H9 (cell line): ENCODE data around the gene CDH1. TPM values are rescaled to one million over a fixed set of nuclear protein-coding genes. Genes with fewer than 3 reads are reported as not detected.
A peak's percentile ranks its signal among the peaks of the same experiment; 100 is the strongest.

Experiments used
- DNase-seq: peaks from one replicate; pipeline ENCODE4 v3.0.0-alpha.2; 2017
- H2AFZ ChIP-seq: one replicate; pipeline ENCODE4 v1.6.1; 2013; ENCODE audit warnings: mild to moderate bottlenecking, low read length, control low read depth, moderate library complexity
- H2AK5ac ChIP-seq: 2 replicates; pipeline ENCODE4 v1.6.1; 2013; ENCODE audit warnings: low read length, control low read depth, mixed read lengths; ENCODE audit not compliant: insufficient read length
- H2BK120ac ChIP-seq: one replicate; pipeline ENCODE4 v1.6.1; 2013; ENCODE audit warnings: low read depth, mild to moderate bottlenecking, low read length, control low read depth, inconsistent platforms; ENCODE audit not compliant: poor library complexity, severe bottlenecking
- H2BK12ac ChIP-seq: 2 replicates; pipeline ENCODE4 v1.6.1; 2013; ENCODE audit warnings: low read length, control low read depth, mixed read lengths, low read depth; ENCODE audit not compliant: insufficient read length
- H2BK15ac ChIP-seq: 2 replicates; pipeline ENCODE4 v1.6.1; 2013; ENCODE audit warnings: low read depth, low read length, control low read depth
- H2BK20ac ChIP-seq: one replicate; pipeline ENCODE4 v1.6.1; 2013; ENCODE audit warnings: low read depth, mild to moderate bottlenecking, low read length, control low read depth, inconsistent platforms; ENCODE audit not compliant: poor library complexity, severe bottlenecking
- H2BK5ac ChIP-seq: 2 replicates; pipeline ENCODE4 v1.6.1; 2013; ENCODE audit warnings: low read length, control low read depth, mixed read lengths; ENCODE audit not compliant: insufficient read length
- H3K14ac ChIP-seq: 2 replicates; pipeline ENCODE4 v1.6.1; 2013; ENCODE audit warnings: low read length, control low read depth; ENCODE audit not compliant: insufficient read depth
- H3K18ac ChIP-seq: 2 replicates; pipeline ENCODE4 v1.6.1; 2013; ENCODE audit warnings: low read depth, mild to moderate bottlenecking, mixed read lengths, low read length, control low read depth; ENCODE audit not compliant: insufficient read length
- H3K23ac ChIP-seq: 2 replicates; pipeline ENCODE4 v1.6.1; 2013; ENCODE audit warnings: low read length, control low read depth, mixed read lengths, low read depth; ENCODE audit not compliant: insufficient read length
- H3K23me2 ChIP-seq: 2 replicates; pipeline ENCODE4 v1.6.1; 2013; ENCODE audit warnings: low read depth, mild to moderate bottlenecking, mixed read lengths, low read length, control low read depth; ENCODE audit not compliant: insufficient read length, poor library complexity, severe bottlenecking
- H3K27ac ChIP-seq: 2 replicates; pipeline ENCODE4 v1.5.1; 2013; ENCODE audit warnings: low read length, control low read depth, mixed read lengths, low read depth; ENCODE audit not compliant: insufficient read length
- H3K27me3 ChIP-seq: 2 replicates; pipeline ENCODE4 v1.6.1; 2013; ENCODE audit warnings: low read length, control low read depth, inconsistent platforms; ENCODE audit not compliant: insufficient read depth
- H3K4ac ChIP-seq: 2 replicates; pipeline ENCODE4 v1.6.1; 2013; ENCODE audit warnings: low read depth, mild to moderate bottlenecking, control low read depth, inconsistent platforms, low read length, moderate library complexity
- H3K4me1 ChIP-seq: 2 replicates; pipeline ENCODE4 v1.6.1; 2013; ENCODE audit warnings: low read length, control low read depth, inconsistent platforms; ENCODE audit not compliant: insufficient read depth
- H3K4me2 ChIP-seq: 2 replicates; pipeline ENCODE4 v1.6.1; 2013; ENCODE audit warnings: low read length, control low read depth, mixed read lengths; ENCODE audit not compliant: insufficient read length, insufficient read depth
- H3K56ac ChIP-seq: 2 replicates; pipeline ENCODE4 v1.6.1; 2013; ENCODE audit warnings: low read depth, mild to moderate bottlenecking, mixed read lengths, low read length, control low read depth; ENCODE audit not compliant: insufficient read length
- H3K79me1 ChIP-seq: 2 replicates; pipeline ENCODE4 v1.6.1; 2013; ENCODE audit warnings: low read depth, mild to moderate bottlenecking, moderate library complexity, low read length, control low read depth, inconsistent platforms; ENCODE audit not compliant: insufficient read depth, poor library complexity, severe bottlenecking
- H3K79me2 ChIP-seq: 2 replicates; pipeline ENCODE4 v1.6.1; 2013; ENCODE audit warnings: low read length, control low read depth, inconsistent platforms; ENCODE audit not compliant: insufficient read depth
- H3K9ac ChIP-seq: 2 replicates; pipeline ENCODE4 v1.6.1; 2013; ENCODE audit warnings: low read length, control low read depth, mixed read lengths; ENCODE audit not compliant: insufficient read length; ENCODE audit errors: extremely low read depth
- H3K9me3 ChIP-seq: one replicate; pipeline ENCODE4 v1.6.1; 2013; ENCODE audit warnings: low read depth, low read length, inconsistent platforms; ENCODE audit not compliant: control insufficient read depth
- H3T11ph ChIP-seq: one replicate; pipeline ENCODE4 v1.6.1; 2013; ENCODE audit warnings: mild to moderate bottlenecking, low read length, control low read depth, inconsistent platforms
- H4K20me1 ChIP-seq: one replicate; pipeline ENCODE4 v1.6.1; 2013; ENCODE audit not compliant: control insufficient read depth, insufficient read length, insufficient read depth
- H4K5ac ChIP-seq: 2 replicates; pipeline ENCODE4 v1.6.1; 2013; ENCODE audit warnings: low read depth, mild to moderate bottlenecking, mixed read lengths, low read length, control low read depth; ENCODE audit not compliant: insufficient read length
- H4K8ac ChIP-seq: replicated peaks from 2 replicates; pipeline ENCODE4 v1.6.1; 2013; ENCODE audit warnings: low read length, control low read depth, mixed read lengths, low read depth; ENCODE audit not compliant: insufficient read length
- H4K91ac ChIP-seq: 2 replicates; pipeline ENCODE4 v1.6.1; 2013; ENCODE audit warnings: low read depth, mild to moderate bottlenecking, moderate library complexity, mixed read lengths, low read length, control low read depth; ENCODE audit not compliant: insufficient read length
- H3K27ac Mint-ChIP-seq, 3 experiments: 2 replicates in 2 of 3; 3 replicates in 1 of 3; pipeline ENCODE4 v1.8.0; 2020 to 2021; ENCODE audit warnings: mixed read lengths in 3 of 3, mild to moderate bottlenecking in 1 of 3, moderate library complexity in 1 of 3
- H3K27me3 Mint-ChIP-seq: 2 replicates; pipeline ENCODE4 v1.8.0; 2021; ENCODE audit warnings: low read depth, mild to moderate bottlenecking, moderate library complexity, mixed read lengths
- H3K36me3 Mint-ChIP-seq, 3 experiments: 2 replicates in 2 of 3; 3 replicates in 1 of 3; pipeline ENCODE4 v1.8.0; 2020 to 2021; ENCODE audit warnings: low read depth in 3 of 3, mixed read lengths in 3 of 3; ENCODE audit not compliant: insufficient read depth in 1 of 3
- H3K4me1 Mint-ChIP-seq, 2 experiments: 2 replicates each; pipeline ENCODE4 v1.8.0; 2020; ENCODE audit warnings: mixed read lengths in 2 of 2
- H3K4me3 Mint-ChIP-seq, 2 experiments: 2 replicates in 1 of 2; 3 replicates in 1 of 2; pipeline ENCODE4 v1.8.0; 2020 to 2021; ENCODE audit warnings: mild to moderate bottlenecking in 2 of 2, mixed read lengths in 2 of 2, moderate library complexity in 1 of 2
- H3K9me3 Mint-ChIP-seq, 2 experiments: 2 replicates in 1 of 2; 3 replicates in 1 of 2; pipeline ENCODE4 v1.8.0; 2020; ENCODE audit warnings: mild to moderate bottlenecking in 2 of 2, mixed read lengths in 2 of 2, moderate library complexity in 1 of 2
- WGBS: extraction: QIAGEN DNeasy Blood & Tissue Kit; methylation state at CpG from one replicate; pipeline ENCODE4 v1.1.7; 2013; ENCODE audit warnings: missing lambda C conversion rate, low lambda C conversion rate, mixed read lengths; ENCODE audit not compliant: insufficient read length; ENCODE audit errors: extremely low coverage; 5-methylcytosine and 5-hydroxymethylcytosine counted together
- total RNA-seq: library from RNA; stranded (reverse); gene quantifications from 2 replicates; pipeline ENCODE4 v1.2.1, GENCODE V29; 2021
- TF ChIP-seq, protein P1 (sequence below): fragments of 200-600 bp; sonication (generic); conservative IDR thresholded peaks from 3 replicates; pipeline ENCODE4 v1.8.0; 2021; ENCODE audit warnings: antibody characterized with exemption, mild to moderate bottlenecking

Gene CDH1
- total RNA-seq, 1 experiment from 2014 or later, result 237 TPM

DNA sequence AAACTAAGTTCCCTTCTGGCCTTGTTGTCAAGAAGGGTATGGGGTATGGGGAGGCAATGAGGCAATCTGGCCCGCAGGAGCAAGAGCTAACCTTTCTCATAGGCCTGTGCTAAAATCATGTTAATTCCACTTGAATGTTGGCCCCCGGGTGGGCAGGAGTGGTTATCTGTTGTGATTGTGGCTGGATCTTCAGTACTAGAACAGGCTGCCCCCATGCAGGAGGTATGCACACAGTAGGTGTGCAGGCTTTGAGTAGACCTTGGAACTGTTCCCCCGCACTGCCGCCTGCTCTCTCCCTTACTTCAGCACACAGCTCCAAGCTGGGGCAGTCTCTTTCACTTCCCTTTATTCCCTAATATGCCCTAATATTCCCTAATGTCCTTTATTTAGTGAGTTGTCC is 53.9 kb downstream of the CDH1 start:
- Histone ChIP-seq H3K9me3 (no peaks in the 10 kb centered on the region), H3K56ac (no peak overlapping the region), H3K27ac (peak overlapping the region; percentile 73), H4K91ac (no peak overlapping the region), H2BK120ac (no peak overlapping the region), H3K79me1 (no peaks in the 10 kb centered on the region), H2AK5ac (no peak overlapping the region), H2BK15ac (no peak overlapping the region), H3K4me2 (peak overlapping the region; percentile 8), H3K9ac (no peak overlapping the region), H4K5ac (no peak overlapping the region), H3K23me2 (no peaks in the 10 kb centered on the region), H4K20me1 (no peaks in the 10 kb centered on the region), H3K79me2 (no peaks in the 10 kb centered on the region), H2BK5ac (no peak overlapping the region), H3K14ac (no peak overlapping the region), H2BK12ac (no peak overlapping the region), H3K18ac (no peak overlapping the region), H3K4me1 (peaks cover 2% of the 10 kb centered on the region; the same call in 1 of the 2 replicates), H2AFZ (no peak overlapping the region), H2BK20ac (no peak overlapping the region), H3T11ph (no peak overlapping the region), H3K4ac (no peak overlapping the region), H4K8ac (no peak overlapping the region), H3K23ac (no peak overlapping the region), H3K27me3 (no peaks in the 10 kb centered on the region)
- Mint-ChIP-seq H3K27me3 (no peaks in the 10 kb centered on the region), H3K36me3 (peaks cover 0 to 16% (median 15%) of the 10 kb centered on the region in 3 experiments; a peak in 5 of 7 replicates), H3K27ac (peak overlapping the region; percentile 98 to 99 (median 99)), H3K4me1 (peaks cover 43 to 51% of the 10 kb centered on the region in 2 experiments), H3K4me3 (peak overlapping the region; percentile 8 to 19; a peak in 4 of 5 replicates), H3K9me3 (no peaks in the 10 kb centered on the region)
- WGBS, result no CpG with 5 or more reads among the region's 4 CpGs
- TF ChIP-seq, protein P1, sequence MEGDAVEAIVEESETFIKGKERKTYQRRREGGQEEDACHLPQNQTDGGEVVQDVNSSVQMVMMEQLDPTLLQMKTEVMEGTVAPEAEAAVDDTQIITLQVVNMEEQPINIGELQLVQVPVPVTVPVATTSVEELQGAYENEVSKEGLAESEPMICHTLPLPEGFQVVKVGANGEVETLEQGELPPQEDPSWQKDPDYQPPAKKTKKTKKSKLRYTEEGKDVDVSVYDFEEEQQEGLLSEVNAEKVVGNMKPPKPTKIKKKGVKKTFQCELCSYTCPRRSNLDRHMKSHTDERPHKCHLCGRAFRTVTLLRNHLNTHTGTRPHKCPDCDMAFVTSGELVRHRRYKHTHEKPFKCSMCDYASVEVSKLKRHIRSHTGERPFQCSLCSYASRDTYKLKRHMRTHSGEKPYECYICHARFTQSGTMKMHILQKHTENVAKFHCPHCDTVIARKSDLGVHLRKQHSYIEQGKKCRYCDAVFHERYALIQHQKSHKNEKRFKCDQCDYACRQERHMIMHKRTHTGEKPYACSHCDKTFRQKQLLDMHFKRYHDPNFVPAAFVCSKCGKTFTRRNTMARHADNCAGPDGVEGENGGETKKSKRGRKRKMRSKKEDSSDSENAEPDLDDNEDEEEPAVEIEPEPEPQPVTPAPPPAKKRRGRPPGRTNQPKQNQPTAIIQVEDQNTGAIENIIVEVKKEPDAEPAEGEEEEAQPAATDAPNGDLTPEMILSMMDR, result no peak
- peak; percentile 51 for DNase-seq
